Effector CD8-positive, alpha-beta T cell (primary cell): Measurements from ENCODE around the gene TEX44.

ENCODE experiments used
- DNase-seq: peaks from one replicate; lab custom pipeline; 2025; lab: John Stamatoyannopoulos, UW

The TEX44 gene

DNA sequence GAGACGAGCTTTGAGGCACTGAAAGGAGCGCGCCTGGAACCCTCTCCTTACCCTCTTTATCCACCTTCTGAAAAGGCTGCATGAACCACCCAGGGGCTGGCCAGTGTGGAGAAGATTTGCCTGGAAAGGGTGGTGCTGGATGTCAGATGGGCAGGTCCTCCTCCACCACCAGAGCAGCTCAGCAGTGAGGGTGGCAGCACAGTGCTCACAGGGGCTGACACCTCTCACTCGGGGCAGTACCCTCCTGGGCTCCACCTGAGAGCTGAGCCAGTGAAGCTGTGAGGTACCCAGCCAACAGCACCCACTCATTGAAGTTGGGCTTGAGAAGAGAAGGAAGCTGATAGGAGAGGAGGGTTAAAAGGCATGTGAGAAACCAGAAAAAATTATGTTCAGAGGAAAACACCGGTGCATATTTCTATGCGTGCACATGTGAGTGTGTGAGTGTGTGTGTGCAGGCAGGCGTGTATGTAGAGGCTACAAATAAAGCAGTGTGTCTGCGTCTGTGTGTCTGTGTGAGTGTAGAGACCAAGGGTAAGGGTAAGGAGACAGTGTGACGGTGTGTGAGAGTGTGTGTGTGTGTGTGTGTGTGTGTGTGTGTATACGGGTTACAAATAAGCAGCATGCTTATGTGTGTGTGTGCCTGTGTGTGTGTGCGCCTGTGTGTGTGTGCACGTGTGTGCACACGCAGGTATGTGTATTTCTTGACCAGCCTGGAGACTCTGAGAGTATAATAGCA is 40.7 kb downstream of the TEX44 start:
- DNase-seq = no peak

DNA sequence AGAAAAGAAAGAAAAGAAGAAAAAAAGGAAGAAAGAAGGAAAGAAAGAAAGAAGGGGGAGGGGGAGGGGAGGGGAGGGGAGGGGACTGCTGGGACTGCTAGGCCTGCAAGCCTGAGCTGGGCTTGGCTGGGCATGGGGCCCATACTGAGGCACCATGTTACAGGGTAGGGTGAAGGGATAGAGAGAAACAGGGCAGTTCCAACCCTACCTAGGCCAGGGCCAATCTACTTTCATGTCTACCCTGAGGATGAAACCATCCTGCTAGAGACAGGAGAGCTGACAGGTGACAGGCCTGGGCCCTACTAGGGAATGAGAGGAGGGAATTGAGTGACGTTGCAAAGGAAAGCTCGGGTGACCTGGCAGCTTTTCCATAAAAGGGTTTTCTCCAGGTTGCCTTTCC is 41.7 kb downstream of the TEX44 start:
- no peak for DNase-seq

DNA sequence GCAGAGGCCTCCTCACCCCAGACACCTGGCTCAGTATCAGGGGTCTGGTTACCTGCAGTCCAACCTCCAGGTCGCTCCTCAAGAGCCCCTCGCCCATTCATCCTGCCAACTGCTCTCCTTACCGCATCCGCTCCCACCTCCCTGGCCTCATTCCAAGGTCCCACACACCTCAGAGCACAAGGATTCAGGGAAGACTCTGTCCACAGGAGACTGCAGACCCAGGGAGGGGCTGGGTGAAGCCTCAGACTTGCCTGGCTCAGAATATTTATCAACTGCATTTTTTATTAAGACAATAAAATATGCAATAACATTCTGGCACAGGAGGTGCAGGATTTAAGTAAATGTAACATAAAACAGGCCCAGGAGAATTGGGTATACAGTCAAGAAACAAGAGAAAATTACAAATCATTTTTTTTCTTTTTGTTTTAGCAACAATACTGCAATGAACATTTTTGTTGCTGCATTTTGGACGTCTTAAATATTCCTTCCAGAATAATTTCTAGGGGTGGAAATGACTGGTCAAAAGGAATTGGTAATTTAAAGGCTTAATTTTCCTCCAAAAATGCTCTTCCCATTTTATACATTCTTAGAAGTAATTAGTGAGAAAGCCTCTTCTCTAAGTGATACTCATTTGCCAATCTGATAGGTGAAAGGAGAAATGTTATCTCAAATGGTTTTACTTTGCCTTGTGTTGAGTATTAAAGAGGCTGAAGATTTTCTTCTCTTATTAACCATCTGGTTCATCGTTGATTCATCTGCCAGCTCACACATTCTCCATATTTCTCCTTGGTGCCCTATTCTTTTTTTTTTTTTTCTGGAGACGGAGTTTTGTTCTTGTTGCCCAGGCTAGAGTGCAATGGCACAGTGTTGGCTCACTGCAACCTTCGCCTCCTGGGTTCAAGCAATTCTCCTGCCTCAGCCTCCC is 42.5 kb downstream of the TEX44 start:
- no peak for DNase-seq

DNA sequence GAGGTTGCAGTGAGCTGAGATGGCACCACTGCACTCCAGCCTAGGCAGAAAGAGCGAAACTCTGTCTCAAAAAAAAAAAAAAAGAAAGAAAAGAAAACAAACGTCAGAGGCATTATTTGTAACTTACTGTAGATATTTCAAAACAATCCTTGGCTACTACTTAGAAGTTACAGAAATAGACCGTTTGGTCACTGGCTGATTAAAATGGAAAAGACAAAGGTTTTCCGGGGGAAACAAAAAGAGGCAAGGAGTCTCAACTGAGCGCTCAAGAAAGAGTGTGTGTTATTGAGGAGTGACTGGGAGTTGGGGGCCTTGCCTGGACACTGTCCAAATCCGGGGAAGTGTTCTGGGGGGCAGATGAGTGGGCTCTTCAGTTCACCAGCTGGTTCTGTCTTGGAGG is 47.6 kb downstream of the TEX44 start:
- DNase-seq = no peak

DNA sequence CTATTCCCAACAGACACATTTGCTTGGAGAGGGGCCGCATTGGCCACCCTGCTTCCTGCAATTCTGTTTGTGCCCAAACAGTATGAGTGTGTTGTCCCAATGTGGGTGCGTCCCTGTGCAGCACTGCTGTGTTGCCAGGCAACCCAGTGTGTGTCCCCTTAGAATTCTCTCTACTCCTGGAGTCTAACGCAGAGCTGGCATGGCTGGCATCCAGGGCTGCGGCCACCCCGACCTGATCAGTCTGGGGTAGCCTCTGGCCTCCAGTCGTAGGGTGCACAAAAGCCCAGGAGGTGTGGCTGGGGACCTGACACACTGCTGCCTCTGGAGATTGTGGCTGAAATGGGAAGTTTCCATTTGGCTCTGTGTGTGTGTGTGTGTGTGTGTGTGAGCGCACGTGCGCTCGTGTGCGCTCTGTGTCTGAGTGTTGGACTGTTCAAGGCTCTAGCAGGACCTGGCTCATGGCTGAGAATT is 48.0 kb downstream of the TEX44 start:
- no peak for DNase-seq

DNA sequence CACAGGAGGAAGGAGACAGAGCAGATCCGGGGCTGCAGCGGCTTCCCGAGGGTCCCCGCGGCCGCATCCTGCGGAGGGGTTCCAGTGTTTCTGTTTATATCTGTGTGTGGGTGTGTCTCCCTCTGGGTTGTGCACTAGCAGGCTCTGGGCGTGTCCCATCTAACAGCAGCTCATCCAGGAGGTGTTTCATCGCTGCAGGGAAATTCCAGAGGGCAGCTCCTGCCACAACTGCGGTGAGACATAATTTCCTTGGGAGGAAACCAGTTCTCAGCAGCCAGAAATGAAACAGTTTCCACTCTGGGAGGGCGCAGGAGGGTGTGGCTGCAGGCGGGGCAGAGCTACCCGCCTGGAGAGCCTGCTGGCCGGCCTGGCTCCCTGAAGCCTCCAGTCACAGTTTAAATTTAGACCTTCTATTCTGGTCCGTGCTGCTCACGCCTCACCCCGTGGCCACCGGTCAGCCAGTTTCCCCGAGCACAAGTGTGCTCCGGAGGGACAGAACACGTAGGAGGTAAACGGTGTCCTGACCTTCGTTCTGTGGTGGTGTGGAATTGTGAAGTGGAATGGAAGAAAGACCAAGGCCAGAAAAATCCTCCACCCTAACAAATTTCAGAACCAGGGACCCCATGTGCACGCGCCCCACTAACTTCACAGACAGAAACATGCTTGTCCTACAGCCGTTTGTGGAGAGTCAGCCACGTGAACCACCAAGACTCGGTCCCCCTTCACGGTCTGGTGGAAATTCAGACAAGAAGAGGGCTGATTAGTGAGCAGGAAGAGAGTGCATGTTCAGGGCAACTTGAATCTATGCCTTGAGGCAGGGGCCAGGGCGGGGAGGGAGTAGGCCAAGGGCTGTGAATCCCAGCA is 50.2 kb downstream of the TEX44 start:
- DNase-seq = peak; percentile 15

GRCh38 chr2:231643495-231643888 is 50.8 kb downstream of the TEX44 start:
- DNase-seq = no peak
